AG04449 (cell line): ENCODE results near the gene PTAR1.
"Not testable (repeated sequence)": the region's sequence is repeated elsewhere in the genome, so short reads cannot be mapped to it uniquely, and the experiment has no call there.

Source experiments
- CTCF ChIA-PET: fragments of 350-600 bp; formaldehyde crosslinking; extraction: SDS; loops from one replicate; lab custom pipeline; 2021; ENCODE audit warnings: antibody characterized with exemption; lab: Yijun Ruan, JAX
- POLR2A ChIA-PET: fragments of 400-600, 350-600 bp; formaldehyde crosslinking; extraction: SDS; loops from one replicate; lab custom pipeline; 2020; ENCODE audit warnings: antibody characterized with exemption, inconsistent platforms; lab: Yijun Ruan, JAX
- DNase-seq: peaks from one replicate; pipeline ENCODE4 v3.0.0-alpha.2; 2010; ENCODE audit warnings: low read depth, low spot score
- H3K4me3 ChIP-seq: 2 replicates; pipeline ENCODE4 v1.5.1; 2011; ENCODE audit warnings: low read depth, mild to moderate bottlenecking, control low read depth, low read length
- CTCF ChIP-seq: IDR thresholded peaks from one replicate; pipeline ENCODE4 v1.5.1; 2011; ENCODE audit warnings: mild to moderate bottlenecking, moderate library complexity, low read length, control low read depth, inconsistent platforms; ENCODE audit not compliant: insufficient read depth; ENCODE audit errors: missing control alignments

Gene PTAR1

DNA sequence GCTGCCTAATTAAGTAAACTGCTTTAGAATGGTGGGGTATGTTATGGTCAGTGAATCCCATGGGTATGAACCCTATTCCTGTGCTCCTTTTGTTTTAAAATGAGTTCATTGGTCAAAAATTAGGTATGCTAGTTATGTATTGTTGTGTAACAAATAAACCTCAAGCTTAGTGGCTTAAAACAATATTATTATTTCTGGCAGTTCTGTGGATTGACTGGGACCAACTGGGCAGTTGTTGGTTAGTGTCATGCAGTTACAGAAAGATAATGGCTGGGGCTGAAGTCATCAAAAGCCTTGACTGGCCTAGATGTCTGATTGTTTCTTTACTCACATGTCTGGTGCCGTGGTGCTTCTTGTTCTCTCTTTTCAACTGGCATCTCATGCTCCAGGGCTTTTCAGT lies 8.9 kb upstream of the PTAR1 start:
- H3K4me3 ChIP-seq = no peak overlapping the region
- DNase-seq = no peak
- no peak for TF ChIP-seq CTCF
- ChIA-PET POLR2A (interaction anchor here (0.9 kb wide), 1 partner anchor 9 kb away, joined by 3 read pairs; the partner anchor contains the start of gene PTAR1), CTCF (no interaction called here)

GRCh38 chr9:69768101-69768500 lies 8.3 kb upstream of the PTAR1 start:
- TF ChIP-seq CTCF = no peak
- ChIA-PET CTCF (interaction anchor here (1.0 to 1.7 kb wide), 2 partner anchors 94 to 109 kb away, joined by 3 to 6 read pairs; no protein-coding TSS in a partner anchor), POLR2A (no interaction called here)
- DNase-seq = no peak
- H3K4me3 ChIP-seq = no peak overlapping the region

- H3K4me3 ChIP-seq, POLR2A ChIA-PET, DNase-seq: not testable (repeated sequence)
- CTCF ChIA-PET = interaction anchor here (1.0 kb wide), 1 partner anchor 19 kb away, joined by 3 read pairs; no protein-coding TSS in a partner anchor
Observed at GRCh38 chr9:69763862-69764261, 4.1 kb upstream of the PTAR1 start.

GRCh38 chr9:69762527-69762926 lies 2.7 kb upstream of the PTAR1 start:
- POLR2A ChIA-PET = no interaction called here
- H3K4me3 ChIP-seq = no peak overlapping the region

GRCh38 chr9:69760278-69760610 lies 433 bp upstream of the PTAR1 start:
- H3K4me3 ChIP-seq = peak overlapping the region; percentile 83
- no peak for DNase-seq
- TF ChIP-seq CTCF = no peak
- CTCF ChIA-PET = interaction anchor here (0.7 to 1.7 kb wide), 4 partner anchors 10 to 351 kb away, joined by 3 to 7 read pairs (median 3); partner anchors contain the start of gene APBA1
- POLR2A ChIA-PET = interaction anchor here (0.5 to 0.8 kb wide), 3 partner anchors 9 to 338 kb away, joined by 3 read pairs; no protein-coding TSS in a partner anchor

More at GRCh38 chr9:69762527-69762926, 2.7 kb upstream of the PTAR1 start:
- no peak for DNase-seq
- CTCF ChIA-PET = no interaction called here
- TF ChIP-seq CTCF = no peak

- ChIA-PET CTCF (interaction anchor here (0.7 to 1.4 kb wide), 5 partner anchors 10 to 337 kb away, joined by 3 to 4 read pairs (median 3); no protein-coding TSS in a partner anchor), POLR2A (interaction anchor here (0.7 kb wide), 1 partner anchor 59 kb away, joined by 3 read pairs; no protein-coding TSS in a partner anchor)
- no peak for DNase-seq
- H3K4me3 ChIP-seq = peak overlapping the region; percentile 83
- no peak for TF ChIP-seq CTCF
Observed at GRCh38 chr9:69759021-69759420, 790 bp downstream of the PTAR1 start.

DNA sequence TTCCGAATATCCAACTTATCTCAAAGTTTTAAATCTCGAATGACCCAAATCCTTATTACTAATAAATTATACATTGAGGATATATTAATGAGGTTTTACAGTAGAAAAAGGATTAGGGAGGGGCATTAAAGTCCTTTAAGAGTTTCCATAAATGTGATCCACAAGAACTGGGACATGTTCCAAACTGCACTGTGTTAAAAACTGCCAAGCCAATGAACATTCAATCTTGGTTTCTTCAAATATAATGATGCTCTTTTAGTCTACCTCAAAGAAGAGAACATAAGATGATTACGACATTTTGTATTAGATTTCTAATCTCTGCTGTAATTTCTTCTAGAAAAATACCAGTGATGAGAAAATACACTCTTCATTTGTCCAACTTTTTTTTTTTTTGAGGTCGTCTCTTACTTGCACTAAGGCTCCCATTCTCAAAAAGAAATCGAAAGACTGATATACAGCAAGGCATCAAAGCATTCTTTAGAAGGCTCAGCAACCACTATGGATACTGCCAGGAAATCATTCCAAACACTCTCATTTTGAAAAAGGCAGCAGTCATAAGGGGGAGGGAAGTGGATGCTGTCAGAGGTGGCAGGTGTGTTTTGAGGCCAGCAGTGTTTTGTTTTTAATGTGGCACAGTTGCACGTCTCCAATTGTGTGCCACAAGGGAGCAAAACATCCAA lies 1.7 kb downstream of the PTAR1 start:
- CTCF ChIA-PET = interaction anchor here (0.8 to 1.4 kb wide), 4 partner anchors 9 to 161 kb away, joined by 3 to 4 read pairs (median 3); no protein-coding TSS in a partner anchor
- peak overlapping the region; percentile 83 for H3K4me3 ChIP-seq
- POLR2A ChIA-PET = interaction anchor here (0.6 kb wide), 1 partner anchor 124 kb away, joined by 3 read pairs; no protein-coding TSS in a partner anchor
- DNase-seq = no peak
- TF ChIP-seq CTCF = no peak
